Activated CD8-positive, alpha-beta memory T cell treated with anti-CD3 and anti-CD28 coated beads, Interleukin-2, amount 50 U/mL, for 24 hours (primary cell): ENCODE measurements around the gene GJA9.
"Not testable (repeated sequence)": the region's sequence is repeated elsewhere in the genome, so short reads cannot be mapped to it uniquely, and the experiment has no call there.

Source experiments
- DNase-seq: peaks from one replicate; pipeline ENCODE4 v3.0.0-alpha.2; 2020; ENCODE audit errors: extremely low read depth

Gene GJA9

GRCh38 chr1:38881487-38881886 is at the start of gene GJA9:
TSS of gene GJA9 (minus strand) at chr1:38881587. CDS start at chr1:38876098, 5,489 bp downstream.
- DNase-seq: no peak

- DNase-seq: no peak
Measured at GRCh38 chr1:38929476-38929875, 48.1 kb upstream of the GJA9 start.

GRCh38 chr1:38929054-38929453 is 47.7 kb upstream of the GJA9 start:
- no peak for DNase-seq

- no peak for DNase-seq
Measured at GRCh38 chr1:38926091-38926490, 44.7 kb upstream of the GJA9 start.

- no peak for DNase-seq
Measured at GRCh38 chr1:38925391-38925790, 44.0 kb upstream of the GJA9 start.

- DNase-seq: no peak
Measured at GRCh38 chr1:38923607-38924006, 42.2 kb upstream of the GJA9 start.

- no peak for DNase-seq
Measured at GRCh38 chr1:38919130-38919529, 37.7 kb upstream of the GJA9 start.

GRCh38 chr1:38918568-38918967 is 37.2 kb upstream of the GJA9 start:
- no peak for DNase-seq

- DNase-seq: no peak
Measured at GRCh38 chr1:38917772-38918171, 36.4 kb upstream of the GJA9 start.

- no peak for DNase-seq
Measured at GRCh38 chr1:38917337-38917736, 36.0 kb upstream of the GJA9 start.

GRCh38 chr1:38915352-38915948 is 34.1 kb upstream of the GJA9 start:
- DNase-seq: no peak

GRCh38 chr1:38914908-38915307 is 33.5 kb upstream of the GJA9 start:
- not testable (repeated sequence) for DNase-seq

- DNase-seq: no peak
Measured at GRCh38 chr1:38908821-38909220, 27.4 kb upstream of the GJA9 start.

GRCh38 chr1:38905985-38906384 is 24.6 kb upstream of the GJA9 start:
- DNase-seq: no peak

- no peak for DNase-seq
Measured at GRCh38 chr1:38899560-38899959, 18.2 kb upstream of the GJA9 start.

- DNase-seq: no peak
Measured at GRCh38 chr1:38898653-38899230, 17.4 kb upstream of the GJA9 start.

GRCh38 chr1:38896169-38896568 is 14.8 kb upstream of the GJA9 start:
- no peak for DNase-seq

- DNase-seq: no peak
Measured at GRCh38 chr1:38892976-38893375, 11.6 kb upstream of the GJA9 start.

GRCh38 chr1:38891753-38892152 is 10.4 kb upstream of the GJA9 start:
- DNase-seq: no peak

GRCh38 chr1:38889589-38889988 is 8.2 kb upstream of the GJA9 start:
- no peak for DNase-seq

- no peak for DNase-seq
Measured at GRCh38 chr1:38888423-38889333, 7.3 kb upstream of the GJA9 start.

GRCh38 chr1:38885092-38885491 is 3.7 kb upstream of the GJA9 start:
- DNase-seq: no peak

GRCh38 chr1:38875811-38876210 is 5.6 kb downstream of the GJA9 start:
- no peak for DNase-seq
